Measurements from ENCODE around the gene GRID1. TPM values are rescaled to one million over a fixed set of nuclear protein-coding genes. Genes with fewer than 3 reads are reported as not detected.

The GRID1 gene
- total RNA-seq, 1 experiment from 2014 or later = not detected

DNA sequence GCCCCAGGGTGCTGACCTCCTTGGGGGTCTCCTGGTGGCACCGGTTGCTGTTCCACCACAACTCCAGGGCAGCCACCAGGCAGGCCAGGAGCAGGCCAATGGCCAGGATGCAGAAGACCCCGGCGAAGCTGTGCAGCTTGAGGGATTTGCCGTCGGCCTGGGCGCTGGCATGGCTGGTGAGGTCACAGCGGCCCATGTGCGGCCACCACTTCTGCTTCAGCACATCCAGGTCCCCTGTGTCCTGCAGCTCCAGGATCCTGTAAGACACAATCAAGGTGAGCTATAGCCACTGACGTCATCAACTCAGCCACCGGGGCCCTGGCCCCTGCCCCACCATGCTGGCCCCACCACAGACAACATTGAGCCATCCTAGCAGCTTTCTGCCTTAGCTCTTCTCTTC lies 753.2 kb downstream of the GRID1 start:
- ChIA-PET POLR2A (ENCODE audit: unreplicated experiment) (no interaction called here), CTCF (no interaction called here)
- no peaks in the 10 kb centered on the region for H3F3A ChIP-seq (ENCODE audit: insufficient read depth, low read depth)
- H3K4me2 ChIP-seq = no peak overlapping the region
- no peak for DNase-seq
- H3K4me3 ChIP-seq = no peak overlapping the region
- H3K9me2 ChIP-seq (ENCODE audit: insufficient read depth) = no peaks in the 10 kb centered on the region
- H2AFZ ChIP-seq = no peak overlapping the region
- no peaks in the 10 kb centered on the region for H3K79me2 ChIP-seq (ENCODE audit: low read depth)
- no peaks in the 10 kb centered on the region for H3K4me1 ChIP-seq (replicated peaks; ENCODE audit: insufficient read depth)
- BruUV-seq (replicated peaks) = no TSS peak
- no peaks in the 10 kb centered on the region for H3K27me3 ChIP-seq (ENCODE audit: insufficient read depth, low read depth)
- no peak overlapping the region for H3K27ac ChIP-seq
- intact Hi-C loops (cut with micrococcal nuclease; ENCODE audit: unreplicated experiment) = no loop called here
- no peaks in the 10 kb centered on the region for H3K36me3 ChIP-seq (ENCODE audit: low read depth)
- H3K9me3 ChIP-seq (ENCODE audit: insufficient read depth, low read depth) = no peaks in the 10 kb centered on the region
- H4K20me1 ChIP-seq (ENCODE audit: insufficient read depth) = no peaks in the 10 kb centered on the region
- TF ChIP-seq, protein P1, sequence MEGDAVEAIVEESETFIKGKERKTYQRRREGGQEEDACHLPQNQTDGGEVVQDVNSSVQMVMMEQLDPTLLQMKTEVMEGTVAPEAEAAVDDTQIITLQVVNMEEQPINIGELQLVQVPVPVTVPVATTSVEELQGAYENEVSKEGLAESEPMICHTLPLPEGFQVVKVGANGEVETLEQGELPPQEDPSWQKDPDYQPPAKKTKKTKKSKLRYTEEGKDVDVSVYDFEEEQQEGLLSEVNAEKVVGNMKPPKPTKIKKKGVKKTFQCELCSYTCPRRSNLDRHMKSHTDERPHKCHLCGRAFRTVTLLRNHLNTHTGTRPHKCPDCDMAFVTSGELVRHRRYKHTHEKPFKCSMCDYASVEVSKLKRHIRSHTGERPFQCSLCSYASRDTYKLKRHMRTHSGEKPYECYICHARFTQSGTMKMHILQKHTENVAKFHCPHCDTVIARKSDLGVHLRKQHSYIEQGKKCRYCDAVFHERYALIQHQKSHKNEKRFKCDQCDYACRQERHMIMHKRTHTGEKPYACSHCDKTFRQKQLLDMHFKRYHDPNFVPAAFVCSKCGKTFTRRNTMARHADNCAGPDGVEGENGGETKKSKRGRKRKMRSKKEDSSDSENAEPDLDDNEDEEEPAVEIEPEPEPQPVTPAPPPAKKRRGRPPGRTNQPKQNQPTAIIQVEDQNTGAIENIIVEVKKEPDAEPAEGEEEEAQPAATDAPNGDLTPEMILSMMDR (conservative IDR thresholded peaks at IDR 0.05) = no peak
- no peak for TF ChIP-seq EZH2 (IDR thresholded peaks at IDR 0.05; ENCODE audit: low read depth)

DNA sequence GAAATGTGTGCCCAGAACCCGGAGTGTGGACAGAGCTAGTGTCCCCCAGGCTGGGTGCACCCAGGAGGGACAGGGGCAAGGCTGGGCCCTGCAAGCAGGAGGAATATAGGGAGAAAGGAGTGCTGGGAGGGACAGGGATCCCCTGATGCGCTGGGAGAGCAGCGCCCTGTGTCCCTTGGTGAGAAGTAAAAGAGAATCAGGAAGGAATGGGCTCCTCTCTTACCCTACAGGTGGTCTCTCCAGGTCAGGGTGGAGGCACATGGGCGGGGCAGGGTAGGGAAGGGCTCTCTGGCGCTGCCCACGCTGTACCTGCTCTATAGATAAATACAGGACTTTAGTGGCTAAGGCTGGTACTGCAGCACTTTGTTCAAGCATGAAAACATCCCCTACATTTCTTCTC lies 753.8 kb downstream of the GRID1 start:
- POLR2A ChIA-PET (ENCODE audit: unreplicated experiment) = no interaction called here
- no peak for DNase-seq
- BruUV-seq (replicated peaks) = no TSS peak

DNA sequence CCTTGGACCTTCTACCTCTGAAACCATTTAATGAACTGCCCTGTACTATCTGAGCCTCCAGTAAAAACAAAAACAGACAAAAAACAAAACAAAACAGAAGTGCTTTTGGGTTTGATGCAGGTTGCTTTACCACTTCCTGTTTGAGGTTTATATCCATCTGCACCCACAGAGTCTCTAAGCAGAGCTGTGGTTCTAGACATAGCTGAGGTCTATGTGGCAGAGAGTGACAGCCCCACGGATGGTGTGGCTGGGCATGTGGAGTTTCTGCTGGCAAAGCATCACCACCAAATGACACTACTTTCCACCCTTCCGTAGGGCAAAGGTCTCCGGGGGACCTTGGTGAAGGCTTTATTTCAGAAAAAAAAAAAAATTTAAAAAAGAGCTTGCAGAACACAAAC lies 754.2 kb downstream of the GRID1 start:
- Histone ChIP-seq H3K4me3 (no peak overlapping the region), H3F3A (ENCODE audit: insufficient read depth, low read depth) (no peaks in the 10 kb centered on the region), H4K20me1 (ENCODE audit: insufficient read depth) (no peaks in the 10 kb centered on the region), H3K27ac (no peak overlapping the region), H3K4me1 (replicated peaks; ENCODE audit: insufficient read depth) (no peaks in the 10 kb centered on the region), H3K36me3 (ENCODE audit: low read depth) (no peaks in the 10 kb centered on the region), H2AFZ (no peak overlapping the region), H3K9me3 (ENCODE audit: insufficient read depth, low read depth) (no peaks in the 10 kb centered on the region), H3K27me3 (ENCODE audit: insufficient read depth, low read depth) (no peaks in the 10 kb centered on the region), H3K79me2 (ENCODE audit: low read depth) (no peaks in the 10 kb centered on the region), H3K4me2 (no peak overlapping the region), H3K9me2 (ENCODE audit: insufficient read depth) (no peaks in the 10 kb centered on the region)
- intact Hi-C loops (cut with micrococcal nuclease; ENCODE audit: unreplicated experiment) = no loop called here
- ChIA-PET POLR2A (ENCODE audit: unreplicated experiment) (no interaction called here), CTCF (no interaction called here)
- TF ChIP-seq EZH2 (IDR thresholded peaks at IDR 0.05; ENCODE audit: low read depth) = no peak
- TF ChIP-seq, protein P1 (conservative IDR thresholded peaks at IDR 0.05) = no peak
- no peak for DNase-seq
- no TSS peak for BruUV-seq (replicated peaks)

More for the DNA sequence above, 753.8 kb downstream of the GRID1 start:
- no peaks in the 10 kb centered on the region for H3K27me3 ChIP-seq (ENCODE audit: insufficient read depth, low read depth)
- H2AFZ ChIP-seq = no peak overlapping the region
- H3F3A ChIP-seq (ENCODE audit: insufficient read depth, low read depth) = no peaks in the 10 kb centered on the region
- no peak for TF ChIP-seq EZH2 (IDR thresholded peaks at IDR 0.05; ENCODE audit: low read depth)
- TF ChIP-seq, protein P1 (conservative IDR thresholded peaks at IDR 0.05) = peak; percentile 37; the same call in 1 of the 2 replicates
- no peak overlapping the region for H3K4me3 ChIP-seq
- no peak overlapping the region for H3K4me2 ChIP-seq
- H3K4me1 ChIP-seq (replicated peaks; ENCODE audit: insufficient read depth) = no peaks in the 10 kb centered on the region
- no peaks in the 10 kb centered on the region for H3K9me2 ChIP-seq (ENCODE audit: insufficient read depth)
- H3K27ac ChIP-seq = no peak overlapping the region
- intact Hi-C loops (cut with micrococcal nuclease; ENCODE audit: unreplicated experiment) = no loop called here
- CTCF ChIA-PET = no interaction called here
- no peaks in the 10 kb centered on the region for H3K9me3 ChIP-seq (ENCODE audit: insufficient read depth, low read depth)
- H3K79me2 ChIP-seq (ENCODE audit: low read depth) = no peaks in the 10 kb centered on the region
- H4K20me1 ChIP-seq (ENCODE audit: insufficient read depth) = no peaks in the 10 kb centered on the region
- H3K36me3 ChIP-seq (ENCODE audit: low read depth) = no peaks in the 10 kb centered on the region
